ENCODE measurements around the gene WIPI1.
"Not testable (repeated sequence)": the region's sequence is repeated elsewhere in the genome, so short reads cannot be mapped to it uniquely, and the experiment has no call there.

WIPI1 gene

GRCh38 chr17:68457168-68457538, at the start of gene WIPI1:
WIPI1 (minus strand) TSS chr17:68457496; CDS start chr17:68457421, 75 bp downstream.
- DNase-seq, result no peak

GRCh38 chr17:68505951-68506350, 48.7 kb upstream of the WIPI1 start:
- no peak for DNase-seq

GRCh38 chr17:68501074-68501473, 43.8 kb upstream of the WIPI1 start:
- DNase-seq, result no peak

- DNase-seq, result no peak
Measured at GRCh38 chr17:68499587-68499986, 42.3 kb upstream of the WIPI1 start.

- DNase-seq, result no peak
Measured at GRCh38 chr17:68498479-68499326, 41.4 kb upstream of the WIPI1 start.

- DNase-seq, result no peak
Measured at GRCh38 chr17:68497885-68498319, 40.6 kb upstream of the WIPI1 start.

GRCh38 chr17:68495081-68495480, 37.8 kb upstream of the WIPI1 start:
- DNase-seq, result no peak

- DNase-seq, result not testable (repeated sequence)
Measured at GRCh38 chr17:68492394-68493054, 35.2 kb upstream of the WIPI1 start.

GRCh38 chr17:68491381-68492231, 34.3 kb upstream of the WIPI1 start:
- no peak for DNase-seq

- no peak for DNase-seq
Measured at GRCh38 chr17:68489919-68490318, 32.6 kb upstream of the WIPI1 start.

- DNase-seq, result no peak
Measured at GRCh38 chr17:68484458-68484857, 27.2 kb upstream of the WIPI1 start.

GRCh38 chr17:68482576-68483041, 25.3 kb upstream of the WIPI1 start:
- DNase-seq, result no peak

- DNase-seq, result no peak
Measured at GRCh38 chr17:68480885-68481284, 23.6 kb upstream of the WIPI1 start.

- DNase-seq, result no peak
Measured at GRCh38 chr17:68470961-68471360, 13.7 kb upstream of the WIPI1 start.

- DNase-seq, result no peak
Measured at GRCh38 chr17:68468788-68469187, 11.5 kb upstream of the WIPI1 start.

- no peak for DNase-seq
Measured at GRCh38 chr17:68468334-68468733, 11.0 kb upstream of the WIPI1 start.

GRCh38 chr17:68463211-68464019, 6.1 kb upstream of the WIPI1 start:
- DNase-seq, result no peak

- DNase-seq, result peak; percentile 87
Measured at GRCh38 chr17:68462381-68463210, 5.3 kb upstream of the WIPI1 start.

- DNase-seq, result no peak
Measured at GRCh38 chr17:68461589-68461988, 4.3 kb upstream of the WIPI1 start.

- no peak for DNase-seq
Measured at GRCh38 chr17:68461122-68461539, 3.8 kb upstream of the WIPI1 start.

- DNase-seq, result no peak
Measured at GRCh38 chr17:68460715-68461114, 3.4 kb upstream of the WIPI1 start.
